A549 (cell line): ENCODE data around the gene NFIA. TPM values are rescaled to one million over a fixed set of nuclear protein-coding genes. Genes with fewer than 3 reads are reported as not detected.

Experiments
- ATAC-seq, 2 experiments: fragments of 200-7000 bp in 1 of 2; fragments of >200 bp in 1 of 2; cut with Nextera tagmentation in 1 of 2; cut with Tn5 transposase in 1 of 2; 3 replicates each; pipeline versions ENCODE4 v1.8.0 to v1.9.1; 2018 to 2020; ENCODE audit warnings: mild to moderate bottlenecking in 1 of 2, moderate library complexity in 1 of 2
- CTCF ChIA-PET: fragments of 300-600 bp; sonication (Branson Sonifier 250); formaldehyde crosslinking; extraction: SDS; loops from one replicate; lab custom pipeline; 2021; ENCODE audit warnings: antibody characterized with exemption, inconsistent platforms; lab: Yijun Ruan, JAX
- POLR2A ChIA-PET: fragments of 350-600 bp; formaldehyde crosslinking; extraction: SDS; loops from one replicate; lab custom pipeline; 2021; ENCODE audit warnings: antibody characterized with exemption, inconsistent platforms; lab: Yijun Ruan, JAX
- DNase-seq, 2 experiments: peaks; one replicate each; pipeline versions ENCODE4 v3.0.0 to v3.0.0-alpha.2; 2011 to 2016; ENCODE audit warnings: low read depth in 1 of 2, low spot score in 1 of 2
- FAIRE-seq: peaks from 2 replicates; lab custom pipeline; 2011; peaks lifted over from hg19 to GRCh38; lab: Jason Lieb, UNC
- H3K27ac ChIP-seq, 2 experiments: fragments of >200 bp; sonication (Bioruptor Twin); formaldehyde crosslinking; 3 replicates each; pipeline ENCODE4 v1.5.1; 2016 to 2017
- H3K4me1 ChIP-seq: fragments of >200 bp; sonication (Bioruptor Twin); formaldehyde crosslinking; 3 replicates; pipeline ENCODE4 v1.6.1; 2016
- H3K4me2 ChIP-seq: fragments of >200 bp; sonication (Bioruptor Twin); formaldehyde crosslinking; 3 replicates; pipeline ENCODE4 v1.6.1; 2016
- H3K4me3 ChIP-seq: fragments of >200 bp; sonication (Bioruptor Twin); formaldehyde crosslinking; 3 replicates; pipeline ENCODE4 v1.5.1; 2016
- H3K9me3 ChIP-seq: fragments of >200 bp; sonication (Bioruptor Twin); formaldehyde crosslinking; 3 replicates; pipeline ENCODE4 v1.6.1; 2016
- ATOH8 ChIP-seq: fragments of 250-450 bp; sonication (Bioruptor Pico); IDR thresholded peaks from 2 replicates; pipeline ENCODE4 v1.5.0; 2020; ENCODE audit warnings: low read depth, mild to moderate bottlenecking, moderate library complexity
- BCL3 ChIP-seq: fragments of >200 bp; sonication (Bioruptor Twin); formaldehyde crosslinking; IDR thresholded peaks from 3 replicates; pipeline ENCODE4 v1.6.1; 2016
- CBX2 ChIP-seq: fragments of 200-600 bp; sonication (generic); IDR thresholded peaks from 2 replicates; pipeline ENCODE4 v1.6.1; 2016; ENCODE audit warnings: low read depth, mild to moderate bottlenecking, borderline replicate concordance
- EHMT2 ChIP-seq: fragments of 200-600 bp; sonication (generic); IDR thresholded peaks from 2 replicates; pipeline ENCODE4 v1.6.1; 2016; ENCODE audit warnings: antibody characterized with exemption, low read depth, mild to moderate bottlenecking, moderate library complexity
- FOSL2 ChIP-seq, 2 experiments: fragments of 450-650 bp in 1 of 2; fragments of >200 bp in 1 of 2; sonication (Bioruptor Twin) in 1 of 2; formaldehyde crosslinking; IDR thresholded peaks; 2 replicates each; pipeline versions ENCODE4 v1.5.0 to v1.6.1; 2016 to 2020; ENCODE audit warnings: mild to moderate bottlenecking in 1 of 2, moderate library complexity in 1 of 2
- HDAC2 ChIP-seq: fragments of 200-600 bp; sonication (generic); IDR thresholded peaks from 2 replicates; pipeline ENCODE4 v1.6.1; 2016
- HOXB13 ChIP-seq: fragments of 250-450 bp; sonication (Bioruptor Pico); IDR thresholded peaks from 2 replicates; pipeline ENCODE4 v1.5.0; 2020; ENCODE audit warnings: low read depth, mild to moderate bottlenecking, moderate library complexity
- MAX ChIP-seq: IDR thresholded peaks from 2 replicates; pipeline ENCODE4 v1.6.1; 2012
- MAZ ChIP-seq: fragments of 150-350 bp; IDR thresholded peaks from 2 replicates; pipeline ENCODE4 v1.6.1; 2014; ENCODE audit warnings: antibody characterized with exemption, low read depth, low read length, borderline replicate concordance
- MYC ChIP-seq: IDR thresholded peaks from 2 replicates; pipeline ENCODE4 v1.6.1; 2012; ENCODE audit warnings: mild to moderate bottlenecking, inconsistent platforms, low read length, improper control_type of control experiment, borderline replicate concordance
- NFE2L2 ChIP-seq: fragments of 150-350 bp; conservative IDR thresholded peaks from 2 replicates; pipeline ENCODE4 v1.6.1; 2014; ENCODE audit warnings: low read length
- PHF8 ChIP-seq: fragments of 200-600 bp; sonication (generic); IDR thresholded peaks from 2 replicates; pipeline ENCODE4 v1.6.1; 2016; ENCODE audit warnings: low read depth, mild to moderate bottlenecking, antibody characterized with exemption, moderate library complexity, borderline replicate concordance
- POLR2A ChIP-seq: IDR thresholded peaks from 2 replicates; pipeline ENCODE4 v1.6.1; 2012; ENCODE audit warnings: mild to moderate bottlenecking, low read length
- RAD21 ChIP-seq, 2 experiments: fragments of >200 bp in 1 of 2; sonication (Bioruptor Twin) in 1 of 2; formaldehyde crosslinking in 1 of 2; IDR thresholded peaks in 1 of 2; conservative IDR thresholded peaks in 1 of 2; 2 replicates in 1 of 2; 3 replicates in 1 of 2; pipeline ENCODE4 v1.6.1; 2012 to 2018; ENCODE audit warnings: inconsistent platforms in 1 of 2
- TFCP2L1 ChIP-seq: fragments of 250-450 bp; sonication (Bioruptor Pico); IDR thresholded peaks from 2 replicates; pipeline ENCODE4 v1.5.0; 2021; ENCODE audit warnings: mild to moderate bottlenecking
- TP53 ChIP-seq: fragments of 250-450 bp; sonication (Bioruptor Pico); IDR thresholded peaks from 2 replicates; pipeline ENCODE4 v1.5.0; 2021; ENCODE audit warnings: mild to moderate bottlenecking, moderate library complexity
- ZSCAN20 ChIP-seq: fragments of 250-450 bp; sonication (Bioruptor Pico); IDR thresholded peaks from 2 replicates; pipeline ENCODE4 v1.8.0; 2022; ENCODE audit warnings: mild to moderate bottlenecking, moderate library complexity
- WGBS: methylation state at CpG from one replicate; pipeline ENCODE4 v1.1.6; 2017; ENCODE audit errors: missing lambda C conversion rate; 5-methylcytosine and 5-hydroxymethylcytosine counted together
- polyA plus RNA-seq, 4 experiments: library from polyadenylated mRNA; depleted of rRNA in 3 of 4; stranded (reverse); fragments of >200 nt; fragmentation: RNase III in 1 of 4; extraction: RNeasy Plus Mini Kit Qiagen cat#74134 plus additional on column Dnase treatment in 1 of 4; gene quantifications; 2 replicates in 3 of 4; 3 replicates in 1 of 4; pipeline ENCODE4 v1.2.3, GENCODE V29; 2011 to 2017
- TF ChIP-seq, protein P1 (sequence below): fragments of 150-350 bp; IDR thresholded peaks from 2 replicates; pipeline ENCODE4 v1.6.1; 2014; ENCODE audit warnings: low read depth, mild to moderate bottlenecking, low read length
- TF ChIP-seq, protein P2 (sequence below): fragments of 200-600 bp; sonication (generic); IDR thresholded peaks from 2 replicates; pipeline ENCODE4 v1.6.1; 2016; ENCODE audit warnings: antibody characterized with exemption, mild to moderate bottlenecking, moderate library complexity

The NFIA gene
- polyA plus RNA-seq, 2 of the 4 experiments (the other 2 are of a cell fraction) = 6.5 to 25.8 TPM

DNA sequence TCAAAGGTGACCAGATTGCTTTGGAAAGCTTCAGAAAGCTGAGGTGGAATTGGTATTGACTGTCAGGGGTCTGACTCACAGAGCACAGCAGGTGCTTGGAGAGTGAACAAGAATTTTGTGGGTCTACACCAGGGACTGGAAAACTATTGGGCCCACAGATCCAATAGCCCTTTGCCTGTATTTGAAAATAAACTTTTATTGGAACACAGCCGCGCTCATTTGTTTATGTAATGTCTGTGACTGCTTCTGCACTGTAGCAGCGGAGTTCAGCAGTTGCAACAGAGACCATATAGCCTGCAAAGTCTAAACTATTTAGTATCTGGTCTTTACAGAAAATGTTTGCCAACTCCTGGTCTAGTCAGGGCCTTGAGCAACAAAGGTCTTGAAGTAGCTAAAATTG lies 315.6 kb downstream of the NFIA start:
- TF ChIP-seq CBX2 (no peak), MYC (no peak), TP53 (no peak), POLR2A (no peak), RAD21 (conservative IDR thresholded peaks at IDR 0.05 in 1 of 2, IDR thresholded peaks at IDR 0.05 in 1 of 2) (no peak), FOSL2 (IDR thresholded peaks at IDR 0.05) (no peak), FOSL2 (CRISPR knock-in tag; IDR thresholded peaks at IDR 0.05) (no peak), HDAC2 (no peak), PHF8 (no peak), MAZ (no peak), ZSCAN20 (CRISPR knock-in tag) (no peak), EHMT2 (no peak), BCL3 (no peak), HOXB13 (CRISPR knock-in tag) (no peak), MAX (no peak), TFCP2L1 (CRISPR knock-in tag) (no peak)
- TF ChIP-seq, protein P1, sequence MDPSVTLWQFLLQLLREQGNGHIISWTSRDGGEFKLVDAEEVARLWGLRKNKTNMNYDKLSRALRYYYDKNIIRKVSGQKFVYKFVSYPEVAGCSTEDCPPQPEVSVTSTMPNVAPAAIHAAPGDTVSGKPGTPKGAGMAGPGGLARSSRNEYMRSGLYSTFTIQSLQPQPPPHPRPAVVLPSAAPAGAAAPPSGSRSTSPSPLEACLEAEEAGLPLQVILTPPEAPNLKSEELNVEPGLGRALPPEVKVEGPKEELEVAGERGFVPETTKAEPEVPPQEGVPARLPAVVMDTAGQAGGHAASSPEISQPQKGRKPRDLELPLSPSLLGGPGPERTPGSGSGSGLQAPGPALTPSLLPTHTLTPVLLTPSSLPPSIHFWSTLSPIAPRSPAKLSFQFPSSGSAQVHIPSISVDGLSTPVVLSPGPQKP = no peak
- TF ChIP-seq, protein P2, sequence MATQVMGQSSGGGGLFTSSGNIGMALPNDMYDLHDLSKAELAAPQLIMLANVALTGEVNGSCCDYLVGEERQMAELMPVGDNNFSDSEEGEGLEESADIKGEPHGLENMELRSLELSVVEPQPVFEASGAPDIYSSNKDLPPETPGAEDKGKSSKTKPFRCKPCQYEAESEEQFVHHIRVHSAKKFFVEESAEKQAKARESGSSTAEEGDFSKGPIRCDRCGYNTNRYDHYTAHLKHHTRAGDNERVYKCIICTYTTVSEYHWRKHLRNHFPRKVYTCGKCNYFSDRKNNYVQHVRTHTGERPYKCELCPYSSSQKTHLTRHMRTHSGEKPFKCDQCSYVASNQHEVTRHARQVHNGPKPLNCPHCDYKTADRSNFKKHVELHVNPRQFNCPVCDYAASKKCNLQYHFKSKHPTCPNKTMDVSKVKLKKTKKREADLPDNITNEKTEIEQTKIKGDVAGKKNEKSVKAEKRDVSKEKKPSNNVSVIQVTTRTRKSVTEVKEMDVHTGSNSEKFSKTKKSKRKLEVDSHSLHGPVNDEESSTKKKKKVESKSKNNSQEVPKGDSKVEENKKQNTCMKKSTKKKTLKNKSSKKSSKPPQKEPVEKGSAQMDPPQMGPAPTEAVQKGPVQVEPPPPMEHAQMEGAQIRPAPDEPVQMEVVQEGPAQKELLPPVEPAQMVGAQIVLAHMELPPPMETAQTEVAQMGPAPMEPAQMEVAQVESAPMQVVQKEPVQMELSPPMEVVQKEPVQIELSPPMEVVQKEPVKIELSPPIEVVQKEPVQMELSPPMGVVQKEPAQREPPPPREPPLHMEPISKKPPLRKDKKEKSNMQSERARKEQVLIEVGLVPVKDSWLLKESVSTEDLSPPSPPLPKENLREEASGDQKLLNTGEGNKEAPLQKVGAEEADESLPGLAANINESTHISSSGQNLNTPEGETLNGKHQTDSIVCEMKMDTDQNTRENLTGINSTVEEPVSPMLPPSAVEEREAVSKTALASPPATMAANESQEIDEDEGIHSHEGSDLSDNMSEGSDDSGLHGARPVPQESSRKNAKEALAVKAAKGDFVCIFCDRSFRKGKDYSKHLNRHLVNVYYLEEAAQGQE = no peak
- TF ChIP-seq, all 56 proteins: peak for 0
- Histone ChIP-seq H3K9me3 (no peaks in the 10 kb centered on the region), H3K4me2 (no peak overlapping the region), H3K27ac (no peak overlapping the region), H3K4me3 (no peak overlapping the region), H3K4me1 (no peaks in the 10 kb centered on the region)
- 90% methylated on average over 3 of the region's 3 CpGs for WGBS
- ATAC-seq = no peak
- ChIA-PET CTCF (no interaction called here), POLR2A (no interaction called here)
- no peak for FAIRE-seq
- DNase-seq = no peak

DNA sequence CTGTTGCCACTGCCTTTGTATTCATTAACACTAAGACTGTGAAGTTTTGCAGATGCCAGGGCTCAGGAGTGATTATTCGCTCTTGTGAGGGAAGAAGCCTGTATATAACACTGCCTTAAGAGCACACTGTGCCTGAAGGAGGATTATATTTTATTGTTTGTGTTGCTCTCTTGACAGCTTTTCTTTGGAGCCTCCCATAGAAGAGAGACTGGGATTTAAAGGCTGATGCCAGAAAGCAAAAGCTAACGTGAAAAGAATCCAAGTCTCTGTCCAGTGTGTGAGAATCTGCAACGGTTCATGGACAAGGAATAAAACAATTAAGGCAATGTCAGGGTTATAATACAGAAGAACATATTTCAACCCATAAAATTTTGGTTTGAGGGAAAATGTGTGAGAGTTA lies 316.8 kb downstream of the NFIA start:
- no peak overlapping the region for H3K4me2 ChIP-seq
- ATAC-seq = no peak
- no peaks in the 10 kb centered on the region for H3K4me1 ChIP-seq
- WGBS = 88% methylated on average over 3 of the region's 3 CpGs
- TF ChIP-seq NFE2L2 = no peak
- TF ChIP-seq ATOH8 (CRISPR knock-in tag) = no peak
- no peak for DNase-seq
- FAIRE-seq = no peak
- H3K9me3 ChIP-seq = no peaks in the 10 kb centered on the region
- no peak overlapping the region for H3K27ac ChIP-seq
- CTCF ChIA-PET = interaction anchor here (0.6 kb wide), 1 partner anchor 164 kb away, joined by 3 read pairs; no protein-coding TSS in a partner anchor
- no peak overlapping the region for H3K4me3 ChIP-seq
- POLR2A ChIA-PET = no interaction called here
